ENCODE results near the gene TMEM139.

- TF ChIP-seq ZNF384 (IDR thresholded peaks at IDR 0.05) (no peak), TARDBP (IDR thresholded peaks at IDR 0.05) (no peak), NFRKB (IDR thresholded peaks at IDR 0.05) (no peak), CTBP1 (IDR thresholded peaks at IDR 0.05; ENCODE audit: borderline replicate concordance) (no peak), ARNT (IDR thresholded peaks at IDR 0.05) (no peak), L3MBTL2 (conservative IDR thresholded peaks at IDR 0.05) (no peak), FOXA1 (IDR thresholded peaks at IDR 0.05) (no peak), SP1 (IDR thresholded peaks at IDR 0.05) (no peak), SUZ12 (IDR thresholded peaks at IDR 0.05) (no peak)
Observed at GRCh38 chr7:143299346-143299745, 14.6 kb downstream of the TMEM139 start.
